HEK293T (cell line): Measurements from ENCODE around the gene FKBP9.
"Not testable (repeated sequence)": the region's sequence is repeated elsewhere in the genome, so short reads cannot be mapped to it uniquely, and the experiment has no call there.

Experiments
- ARNT ChIP-seq: fragments of 450-650 bp; IDR thresholded peaks from 2 replicates; pipeline ENCODE4 v1.6.1; 2017; ENCODE audit warnings: mild to moderate bottlenecking
- BHLHE40 ChIP-seq: fragments of 450-650 bp; IDR thresholded peaks from 2 replicates; pipeline ENCODE4 v1.6.1; 2016; ENCODE audit warnings: mild to moderate bottlenecking, moderate library complexity, borderline replicate concordance
- ELF4 ChIP-seq: fragments of 450-650 bp; IDR thresholded peaks from 2 replicates; pipeline ENCODE4 v1.6.1; 2017; ENCODE audit warnings: antibody characterized with exemption
- FOXA1 ChIP-seq: fragments of 450-650 bp; IDR thresholded peaks from 2 replicates; pipeline ENCODE4 v1.6.1; 2016; ENCODE audit warnings: mild to moderate bottlenecking
- FOXK2 ChIP-seq: fragments of 450-650 bp; IDR thresholded peaks from 2 replicates; pipeline ENCODE4 v1.6.1; 2016; ENCODE audit warnings: mild to moderate bottlenecking
- FOXM1 ChIP-seq: fragments of 450-650 bp; IDR thresholded peaks from 2 replicates; pipeline ENCODE4 v1.6.1; 2017; ENCODE audit warnings: mild to moderate bottlenecking, borderline replicate concordance
- LEF1 ChIP-seq: fragments of 450-650 bp; IDR thresholded peaks from 2 replicates; pipeline ENCODE4 v1.6.1; 2017; ENCODE audit warnings: mild to moderate bottlenecking, borderline replicate concordance
- NFRKB ChIP-seq: fragments of 450-650 bp; IDR thresholded peaks from 2 replicates; pipeline ENCODE4 v1.6.1; 2016; ENCODE audit warnings: mild to moderate bottlenecking, moderate library complexity
- SP1 ChIP-seq: fragments of 450-650 bp; IDR thresholded peaks from 2 replicates; pipeline ENCODE4 v1.6.1; 2017
- SUZ12 ChIP-seq: fragments of 450-650 bp; IDR thresholded peaks from 2 replicates; pipeline ENCODE4 v1.6.1; 2016; ENCODE audit warnings: mild to moderate bottlenecking
- TARDBP ChIP-seq: fragments of 450-650 bp; IDR thresholded peaks from 2 replicates; pipeline ENCODE4 v1.6.1; 2016
- ZNF384 ChIP-seq: fragments of 450-650 bp; IDR thresholded peaks from 2 replicates; pipeline ENCODE4 v1.6.1; 2016

- not testable (repeated sequence) for TF ChIP-seq SUZ12, SP1, BHLHE40, FOXA1, FOXK2, ZNF384, ARNT, TARDBP, LEF1, FOXM1, ELF4, NFRKB
These were observed 46.9 kb downstream of the FKBP9 start for GRCh38 chr7:33004104-33004616.
